Astrocyte of the hippocampus (primary cell): Measurements from ENCODE around the gene TRAPPC2B.
"Not testable (repeated sequence)": the region's sequence is repeated elsewhere in the genome, so short reads cannot be mapped to it uniquely, and the experiment has no call there.

Experiments
- DNase-seq: peaks from one replicate; pipeline ENCODE4 v3.0.0; 2011; ENCODE audit warnings: low read depth, low spot score

The TRAPPC2B gene

DNA sequence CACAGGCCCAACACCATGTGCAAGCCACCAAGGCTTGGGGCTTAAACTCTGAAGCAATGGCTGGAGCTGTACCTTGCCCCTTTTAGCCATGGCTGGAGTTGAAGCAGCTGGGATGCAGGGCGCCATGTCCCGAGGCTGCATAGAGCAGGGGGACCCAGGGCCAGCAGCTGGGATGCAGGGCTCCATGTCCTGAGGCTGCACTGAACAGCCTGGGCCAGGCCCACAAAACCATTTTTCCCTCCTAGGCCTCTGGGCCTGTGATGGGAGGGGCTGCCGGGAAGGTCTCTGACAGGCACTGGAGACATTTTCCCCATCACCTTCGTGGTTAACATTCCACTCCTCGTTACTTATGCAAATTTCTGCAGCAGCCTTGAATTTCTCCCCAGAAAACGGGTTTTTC, 10.8 kb downstream of the TRAPPC2B start:
- DNase-seq, result no peak

DNA sequence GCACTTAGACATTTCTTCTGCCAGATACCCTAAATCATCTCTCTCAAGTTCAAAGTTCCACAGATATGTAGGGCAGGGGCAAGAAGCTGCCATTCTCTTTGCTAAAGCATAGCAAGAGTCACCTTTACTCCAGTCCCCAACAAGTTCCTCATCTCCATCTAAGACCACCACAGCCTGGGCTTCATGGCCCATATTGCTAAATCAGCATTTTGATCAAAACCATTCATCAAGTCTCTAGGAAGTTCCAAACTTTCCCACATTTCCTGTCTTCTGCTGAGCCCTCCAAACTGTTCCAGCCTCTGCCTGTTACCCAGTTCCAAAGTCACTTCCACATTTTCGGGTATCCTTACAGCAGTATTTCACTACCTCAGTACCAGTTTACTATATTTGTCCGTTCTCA, 11.3 kb downstream of the TRAPPC2B start:
- not testable (repeated sequence) for DNase-seq

DNA sequence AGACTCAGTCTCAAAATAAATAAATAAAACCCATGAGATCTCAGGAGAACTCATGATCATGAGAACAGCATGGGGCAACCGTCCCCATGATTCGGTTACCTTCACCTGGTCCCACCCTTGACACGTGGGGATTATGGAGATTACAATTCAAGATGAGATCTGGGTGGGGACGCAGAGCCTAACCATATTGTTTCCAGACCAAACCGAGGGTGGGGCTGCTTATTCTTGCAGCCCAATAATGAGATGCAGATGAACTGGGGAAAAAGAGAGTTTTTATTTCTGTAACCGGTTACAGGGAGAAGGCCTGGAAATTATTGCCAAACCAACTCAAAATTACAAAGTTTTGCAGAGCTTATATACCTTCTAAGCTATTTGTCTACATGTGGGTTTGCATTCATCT, 12.8 kb downstream of the TRAPPC2B start:
- DNase-seq, result no peak

DNA sequence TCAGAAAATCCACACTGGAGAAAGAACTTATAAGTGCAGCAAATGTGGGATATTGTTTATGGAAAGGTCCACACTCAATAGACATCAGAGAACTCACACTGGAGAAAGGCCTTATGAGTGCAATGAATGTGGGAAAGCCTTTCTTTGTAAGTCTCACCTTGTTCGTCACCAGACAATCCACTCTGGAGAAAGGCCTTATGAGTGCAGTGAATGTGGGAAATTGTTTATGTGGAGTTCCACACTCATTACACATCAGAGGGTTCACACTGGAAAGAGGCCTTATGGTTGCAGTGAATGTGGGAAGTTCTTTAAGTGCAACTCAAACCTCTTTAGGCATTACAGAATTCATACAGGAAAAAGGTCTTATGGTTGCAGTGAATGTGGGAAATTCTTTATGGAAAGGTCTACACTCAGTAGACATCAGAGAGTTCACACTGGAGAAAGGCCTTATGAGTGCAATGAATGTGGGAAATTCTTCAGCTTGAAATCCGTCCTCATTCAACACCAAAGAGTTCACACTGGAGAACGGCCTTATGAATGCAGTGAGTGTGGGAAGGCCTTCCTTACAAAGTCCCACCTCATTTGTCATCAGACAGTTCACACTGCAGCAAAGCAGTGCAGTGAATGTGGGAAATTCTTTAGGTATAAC, 14.3 kb downstream of the TRAPPC2B start:
- no peak for DNase-seq

DNA sequence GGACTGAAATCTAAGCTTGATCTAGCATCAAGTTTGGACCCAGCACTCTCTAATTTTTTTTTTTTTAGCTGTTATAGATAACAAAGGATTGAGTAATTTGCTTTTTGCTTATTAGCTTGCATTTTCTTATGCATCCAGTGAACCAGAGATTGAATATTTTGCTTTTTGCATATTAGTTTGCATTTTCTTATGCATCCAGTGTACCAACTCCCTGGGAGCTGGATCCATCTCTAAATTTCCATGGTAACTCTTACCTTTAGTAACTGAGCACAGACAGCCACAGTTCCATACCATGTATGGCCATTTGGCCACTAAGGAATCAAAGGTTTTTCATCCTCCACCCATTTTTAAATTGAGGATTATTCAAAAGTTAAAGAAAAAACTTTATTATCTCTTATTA, 17.6 kb downstream of the TRAPPC2B start:
- DNase-seq, result no peak

DNA sequence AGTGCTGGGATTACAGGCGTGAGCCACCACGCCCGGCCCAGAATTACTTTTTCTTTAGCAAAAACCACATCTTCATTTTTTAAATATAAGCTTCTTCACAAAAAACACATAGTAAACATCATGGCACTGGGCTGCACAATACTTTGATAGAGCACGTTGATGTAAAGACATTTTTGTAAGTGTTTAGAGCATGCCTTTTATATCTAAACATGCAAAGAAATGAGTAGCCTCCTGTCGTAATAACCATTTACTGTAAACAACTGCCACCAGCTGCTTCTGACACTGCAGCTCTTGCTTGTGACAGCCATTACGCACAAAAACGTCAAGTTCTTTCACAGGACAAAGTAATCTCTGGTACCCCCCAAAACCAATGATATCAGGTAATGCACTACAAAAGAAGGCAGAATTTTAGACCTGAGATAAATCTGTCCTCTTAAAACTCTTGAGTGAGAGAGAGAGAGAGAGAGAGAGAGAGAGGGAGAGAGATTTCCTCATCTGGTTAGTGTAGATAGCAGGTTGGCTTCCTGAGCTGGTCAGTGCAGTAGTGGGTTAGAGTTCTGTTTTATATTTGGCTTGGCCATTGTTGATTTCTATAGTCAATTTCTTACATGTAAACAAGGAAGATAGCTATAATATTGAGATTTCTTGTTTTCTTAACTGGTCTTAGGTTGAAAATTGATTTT, 19.6 kb downstream of the TRAPPC2B start:
- DNase-seq, result no peak

DNA sequence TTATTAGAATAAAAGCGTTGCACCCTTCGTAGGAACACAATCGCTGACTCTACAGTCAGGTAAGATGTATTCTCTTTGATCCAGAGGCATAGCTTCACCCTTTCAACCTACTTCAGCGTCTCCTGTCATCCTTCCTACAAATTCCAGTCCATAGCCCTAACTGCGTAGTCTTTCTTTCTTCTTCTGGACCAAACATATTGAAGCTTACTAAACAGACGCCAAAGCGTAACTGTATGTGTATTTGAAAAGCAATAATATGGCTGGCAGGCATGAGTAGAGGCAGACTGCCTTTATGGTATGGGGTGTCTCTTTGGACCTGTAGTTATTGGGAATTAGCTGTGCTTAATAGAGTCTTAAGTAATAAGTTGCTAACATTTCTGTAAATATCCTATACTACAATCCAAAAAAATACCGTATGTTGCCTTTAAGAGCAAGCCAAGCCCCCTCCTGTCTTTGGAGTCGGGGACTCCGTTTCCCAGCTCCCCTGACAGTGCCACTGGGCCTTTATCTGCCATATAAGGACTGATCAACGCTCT, 25.9 kb downstream of the TRAPPC2B start:
- DNase-seq, result no peak

DNA sequence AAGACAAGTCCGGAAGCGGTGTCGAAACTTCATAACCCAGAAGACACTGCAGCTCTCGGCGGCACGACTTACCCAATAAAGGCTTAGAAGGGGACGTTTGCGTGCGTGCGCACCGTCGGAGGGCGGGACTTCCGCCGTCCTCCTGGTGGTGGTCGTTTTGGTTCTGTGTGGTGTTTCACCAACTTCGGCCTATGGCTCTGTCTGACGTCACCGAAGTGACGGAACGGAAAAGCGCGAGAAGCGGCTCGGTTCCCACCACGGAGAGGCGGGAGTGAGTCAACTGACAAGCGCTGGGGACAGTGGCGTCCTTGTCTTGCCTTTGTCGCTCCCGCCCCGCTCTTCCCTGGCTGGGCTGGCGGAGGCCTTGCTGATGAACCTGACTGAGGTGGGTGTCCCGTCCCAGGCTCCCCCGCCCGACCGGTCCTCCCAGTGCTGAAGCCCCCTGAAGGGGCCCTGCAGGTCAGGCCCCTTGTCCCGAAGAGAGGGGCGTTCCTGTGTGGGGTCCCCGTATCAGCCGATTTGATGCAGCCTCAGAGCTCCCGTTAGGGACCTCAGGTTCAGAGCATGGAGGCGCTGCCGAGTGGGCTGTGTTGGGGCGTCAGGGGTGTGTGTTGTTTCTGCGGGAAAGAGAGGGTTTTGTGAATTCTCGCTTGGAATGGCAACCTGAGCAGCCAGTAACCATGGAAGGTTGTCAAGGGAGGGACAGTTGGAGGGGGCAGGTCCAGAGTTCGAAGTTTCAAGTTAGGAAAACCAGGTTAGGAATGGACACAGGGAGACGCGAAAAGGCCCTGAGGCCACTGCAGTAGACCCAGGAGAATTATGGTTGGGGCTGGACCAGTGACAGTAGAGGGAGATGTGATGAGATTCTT, 26.6 kb downstream of the TRAPPC2B start, which contains the start of gene ZNF548:
Gene ZNF548 (plus strand): TSS at position 125 of the 869 bp plus-strand sequence. CDS start 246 bp downstream, at position 371.
- peak; percentile 100 for DNase-seq

DNA sequence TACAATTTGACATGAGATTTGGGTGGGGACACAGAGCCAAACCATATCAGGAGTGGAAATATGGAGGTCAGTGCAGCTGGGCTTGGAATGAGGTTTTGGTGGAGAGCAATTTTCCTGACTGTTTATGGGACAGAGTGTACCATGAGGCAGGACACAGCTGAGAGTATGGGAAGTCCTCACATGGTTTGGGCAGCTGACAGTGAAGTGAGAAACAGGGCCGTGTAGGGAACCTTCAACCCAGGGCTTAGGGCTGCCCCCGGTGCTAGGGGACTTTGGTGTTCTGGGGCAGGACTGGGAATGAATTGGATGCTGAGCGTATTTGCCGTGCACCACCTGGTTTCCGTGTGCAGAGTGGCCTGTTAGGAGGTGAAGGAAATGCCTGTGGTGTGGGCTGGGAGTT, 32.4 kb downstream of the TRAPPC2B start:
- DNase-seq, result no peak

DNA sequence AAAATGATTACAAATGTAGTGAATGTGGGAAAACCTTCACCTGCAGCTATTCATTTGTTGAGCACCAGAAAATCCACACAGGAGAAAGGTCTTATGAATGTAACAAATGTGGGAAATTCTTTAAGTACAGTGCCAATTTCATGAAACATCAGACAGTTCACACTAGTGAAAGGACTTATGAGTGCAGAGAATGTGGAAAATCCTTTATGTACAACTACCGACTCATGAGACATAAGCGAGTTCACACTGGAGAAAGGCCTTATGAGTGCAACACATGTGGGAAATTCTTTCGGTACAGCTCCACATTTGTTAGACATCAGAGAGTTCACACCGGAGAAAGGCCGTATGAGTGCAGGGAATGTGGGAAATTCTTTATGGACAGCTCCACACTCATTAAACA, 35.5 kb downstream of the TRAPPC2B start:
- no peak for DNase-seq

DNA sequence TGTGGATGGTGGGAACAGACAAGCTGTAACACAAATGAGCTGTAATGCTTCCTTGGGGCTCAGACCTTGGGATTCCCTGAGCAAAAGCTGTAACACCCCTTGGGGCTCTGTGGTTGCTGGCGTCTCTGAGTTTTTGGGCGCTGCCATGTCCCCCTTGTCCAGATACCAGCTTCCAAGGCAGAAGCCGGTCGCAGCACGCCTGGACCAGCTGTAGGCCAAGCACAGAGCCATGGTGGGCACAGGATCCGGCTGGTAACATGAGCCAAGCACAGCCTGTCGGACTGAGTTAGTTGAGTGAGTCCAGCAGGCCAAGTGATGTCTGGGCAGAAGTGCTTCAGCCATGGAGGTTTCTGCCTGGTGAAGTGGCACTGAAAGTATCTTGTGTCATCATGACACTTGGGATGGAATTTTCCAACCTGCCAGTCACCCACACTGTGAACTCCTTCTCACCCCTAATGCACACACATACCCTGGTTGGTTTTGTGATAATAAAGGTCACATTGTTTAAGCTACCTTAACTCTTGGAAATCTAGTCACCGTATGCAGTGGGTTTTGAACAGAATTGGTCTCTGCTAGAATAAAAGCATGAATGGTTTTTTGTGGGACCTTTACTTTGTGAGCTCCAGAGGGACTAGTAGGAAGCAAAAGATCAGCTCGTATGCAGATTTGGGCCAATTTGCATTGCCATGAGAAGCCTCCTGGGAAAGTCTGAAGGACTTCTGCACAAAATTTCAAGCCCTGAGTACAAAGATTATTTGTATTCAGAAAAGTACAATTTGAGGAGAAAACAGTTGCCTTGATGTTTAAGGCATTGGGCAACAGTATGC, 40.6 kb downstream of the TRAPPC2B start:
- DNase-seq, result no peak

DNA sequence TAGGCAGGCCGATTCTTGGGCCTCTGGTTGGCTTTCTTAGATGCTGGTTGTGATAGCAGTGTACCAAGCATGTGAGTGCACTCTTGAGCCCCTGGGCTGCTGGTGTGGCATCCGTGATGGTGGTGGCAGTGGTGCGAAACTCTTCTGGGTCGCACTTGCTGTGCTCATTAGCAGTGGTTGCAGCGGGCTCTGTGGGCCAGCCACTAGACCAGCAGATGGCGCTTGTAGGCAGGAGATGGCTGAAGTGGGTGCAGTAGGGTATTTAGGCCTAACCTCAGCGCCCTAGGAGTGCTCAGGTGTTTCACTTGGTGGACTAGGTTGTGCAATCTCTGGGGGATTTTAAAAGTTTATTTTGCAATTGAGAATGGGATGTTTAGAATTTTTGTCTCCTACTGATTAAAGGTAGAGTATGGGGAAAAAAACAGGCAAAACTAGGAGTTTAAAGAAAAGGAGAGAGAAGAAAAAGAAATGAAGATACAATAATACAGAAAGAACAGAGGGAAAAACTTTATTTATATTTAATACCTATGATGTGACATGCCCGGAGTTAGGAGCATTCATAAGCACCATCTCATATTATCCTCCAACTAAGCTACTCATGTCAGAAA, 43.3 kb downstream of the TRAPPC2B start:
- DNase-seq, result peak; percentile 70

DNA sequence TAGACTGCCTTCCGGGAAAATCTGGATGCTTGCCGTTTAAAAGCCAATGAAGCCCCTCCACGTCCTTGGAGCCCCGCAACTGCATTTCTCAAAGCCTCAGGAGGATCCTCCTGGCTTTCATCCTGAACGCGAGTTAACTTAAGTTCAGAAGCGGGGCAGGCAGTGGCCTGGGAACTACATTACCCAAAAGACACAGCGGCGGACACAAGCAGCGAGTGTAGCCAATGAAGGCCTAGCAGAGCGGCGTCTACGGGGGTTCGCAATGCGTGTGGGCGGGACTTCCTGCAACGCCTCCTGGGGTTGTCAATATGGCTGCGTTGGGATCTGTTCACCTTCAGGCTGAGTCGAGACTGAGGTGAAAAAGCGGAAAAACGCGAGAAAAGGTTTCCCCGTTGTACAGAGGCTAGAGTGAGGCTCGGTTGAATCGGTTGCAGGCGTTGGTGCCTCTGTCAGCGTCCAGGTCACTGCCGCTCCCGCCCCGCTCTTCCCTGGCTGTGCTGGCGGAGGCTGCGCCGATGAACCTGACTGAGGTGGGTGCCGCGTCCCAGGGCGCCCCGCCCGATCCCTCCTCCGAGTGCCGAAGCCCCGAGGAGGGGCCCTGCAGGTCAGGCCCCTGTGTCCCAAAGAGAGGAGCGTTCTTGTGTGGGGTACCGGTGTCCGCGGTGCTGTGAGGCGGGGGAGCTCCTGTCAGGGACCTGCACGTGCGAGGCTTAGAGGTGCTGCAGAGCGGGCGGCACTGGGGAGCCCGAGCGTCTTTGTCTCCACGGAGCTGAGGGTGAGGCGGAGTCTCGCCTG, 47.7 kb downstream of the TRAPPC2B start, which contains the start of gene ZNF17:
Gene ZNF17 (plus strand): TSS at position 285 of the 795 bp plus-strand sequence. CDS start 2,455 bp downstream, outside the sequence.
- DNase-seq, result peak; percentile 97
